Stimulated activated naive CD4-positive, alpha-beta T cell treated with Interleukin-2 at 50 U/mL for 16 hours (primary cell): Measurements from ENCODE around the gene INAFM2.

Experiments
- DNase-seq: peaks from one replicate; lab custom pipeline; 2025; lab: John Stamatoyannopoulos, UW

INAFM2 gene

GRCh38 chr15:40364251-40364650 lies 40.8 kb downstream of the INAFM2 start:
- no peak for DNase-seq

- DNase-seq: no peak
Observed at GRCh38 chr15:40365016-40365415, 41.5 kb downstream of the INAFM2 start.

- no peak for DNase-seq
Observed at GRCh38 chr15:40365624-40366456, 42.3 kb downstream of the INAFM2 start.

- no peak for DNase-seq
Observed at GRCh38 chr15:40366457-40367370, 43.2 kb downstream of the INAFM2 start.

- DNase-seq: no peak
Observed at GRCh38 chr15:40367371-40367685, 43.8 kb downstream of the INAFM2 start.

- DNase-seq: peak; percentile 85
Observed at GRCh38 chr15:40367686-40368611, 44.5 kb downstream of the INAFM2 start.

GRCh38 chr15:40368719-40369473 lies 45.4 kb downstream of the INAFM2 start:
- no peak for DNase-seq

- DNase-seq: no peak
Observed at GRCh38 chr15:40369474-40369869, 46.0 kb downstream of the INAFM2 start.

GRCh38 chr15:40369971-40370370 lies 46.5 kb downstream of the INAFM2 start:
- DNase-seq: no peak

- no peak for DNase-seq
Observed at GRCh38 chr15:40372981-40373380, 49.5 kb downstream of the INAFM2 start.
